Measurements from ENCODE around the gene CPNE6. TPM values are rescaled to one million over a fixed set of nuclear protein-coding genes. Genes with fewer than 3 reads are reported as not detected.

Gene CPNE6
- total RNA-seq, 1 experiment from 2014 or later = not detected

GRCh38 chr14:24115422-24116127, 44.2 kb downstream of the CPNE6 start:
- DNase-seq (ENCODE audit: low spot score) = no peak
- in situ Hi-C loops (cut with HindIII; ENCODE audit: low sequenced_read_pairs) = no loop called here

- no peak for DNase-seq (ENCODE audit: low spot score)
- in situ Hi-C loops (cut with HindIII; ENCODE audit: low sequenced_read_pairs) = no loop called here
These were observed 44.9 kb downstream of the CPNE6 start for GRCh38 chr14:24116128-24116814.

- in situ Hi-C loops (cut with HindIII; ENCODE audit: low sequenced_read_pairs) = no loop called here
- DNase-seq (ENCODE audit: low spot score) = no peak
These were observed 45.8 kb downstream of the CPNE6 start for GRCh38 chr14:24117179-24117578.

- no peak for DNase-seq (ENCODE audit: low spot score)
- in situ Hi-C loops (cut with HindIII; ENCODE audit: low sequenced_read_pairs) = no loop called here
These were observed 48.3 kb downstream of the CPNE6 start for GRCh38 chr14:24119691-24120090.

- DNase-seq (ENCODE audit: low spot score) = no peak
- in situ Hi-C loops (cut with HindIII; ENCODE audit: low sequenced_read_pairs) = no loop called here
These were observed 49.8 kb downstream of the CPNE6 start for GRCh38 chr14:24121210-24121609.

GRCh38 chr14:24122416-24122815, 51.1 kb downstream of the CPNE6 start:
- no peak for DNase-seq (ENCODE audit: low spot score)
- in situ Hi-C loops (cut with HindIII; ENCODE audit: low sequenced_read_pairs) = no loop called here

- DNase-seq (ENCODE audit: low spot score) = no peak
- in situ Hi-C loops (cut with HindIII; ENCODE audit: low sequenced_read_pairs) = no loop called here
These were observed 51.5 kb downstream of the CPNE6 start for GRCh38 chr14:24122898-24123297.

GRCh38 chr14:24123424-24124417, 52.4 kb downstream of the CPNE6 start:
- no peak for DNase-seq (ENCODE audit: low spot score)
- in situ Hi-C loops (cut with HindIII; ENCODE audit: low sequenced_read_pairs) = no loop called here

GRCh38 chr14:24126939-24127338, 55.6 kb downstream of the CPNE6 start:
- no peak for DNase-seq (ENCODE audit: low spot score)
- in situ Hi-C loops (cut with HindIII; ENCODE audit: low sequenced_read_pairs) = no loop called here

- DNase-seq (ENCODE audit: low spot score) = no peak
- in situ Hi-C loops (cut with HindIII; ENCODE audit: low sequenced_read_pairs) = no loop called here
These were observed 56.3 kb downstream of the CPNE6 start for GRCh38 chr14:24127673-24128072.

Other genes with a start within 250 kb of the CPNE6 start
- gene DHRS4, start 117.8 kb upstream of the CPNE6 start, total RNA-seq (2014; rRNA removed; shearing (Covaris generic)) = 46.2 and 62.7 TPM in 2 replicates
- 17.3 and 28.1 TPM in 2 replicates for gene DHRS4L2, start 82.6 kb upstream of the CPNE6 start, total RNA-seq (2014; rRNA removed; shearing (Covaris generic))
- gene CARMIL3, start 19.6 kb upstream of the CPNE6 start, total RNA-seq (2014; rRNA removed; shearing (Covaris generic)) = 0.74 and 1.6 TPM in 2 replicates
- 64.7 and 86.2 TPM in 2 replicates for gene PCK2, start 22.7 kb downstream of the CPNE6 start, total RNA-seq (2014; rRNA removed; shearing (Covaris generic))
- gene DCAF11, start 43.2 kb downstream of the CPNE6 start, total RNA-seq (2014; rRNA removed; shearing (Covaris generic)) = 93.8 and 125 TPM in 2 replicates
- 1.3 and 2.8 TPM in 2 replicates for gene NRL, start 43.4 kb downstream of the CPNE6 start, total RNA-seq (2014; rRNA removed; shearing (Covaris generic))
- 0.88 TPM in 1 of 2 replicates, not detected in the other for gene FITM1, start 59.1 kb downstream of the CPNE6 start, total RNA-seq (2014; rRNA removed; shearing (Covaris generic))
- 57.9 and 58.0 TPM in 2 replicates for gene PSME1, start 64.6 kb downstream of the CPNE6 start, total RNA-seq (2014; rRNA removed; shearing (Covaris generic))
- gene EMC9, start 70.0 kb downstream of the CPNE6 start, total RNA-seq (2014; rRNA removed; shearing (Covaris generic)) = 33.6 and 45.0 TPM in 2 replicates
- 162 and 168 TPM in 2 replicates for gene PSME2, start 75.0 kb downstream of the CPNE6 start, total RNA-seq (2014; rRNA removed; shearing (Covaris generic))
- gene RNF31, start 75.9 kb downstream of the CPNE6 start, total RNA-seq (2014; rRNA removed; shearing (Covaris generic)) = 51.9 and 89.7 TPM in 2 replicates
- 8.3 and 14.1 TPM in 2 replicates for gene IRF9, start 89.7 kb downstream of the CPNE6 start, total RNA-seq (2014; rRNA removed; shearing (Covaris generic))
- gene REC8, start 100.5 kb downstream of the CPNE6 start, total RNA-seq (2014; rRNA removed; shearing (Covaris generic)) = 0.31 TPM in 1 of 2 replicates, not detected in the other
- gene IPO4, start 117.3 kb downstream of the CPNE6 start, total RNA-seq (2014; rRNA removed; shearing (Covaris generic)) = 79.5 and 80.4 TPM in 2 replicates
- 26.6 and 50.0 TPM in 2 replicates for gene TM9SF1, start 123.9 kb downstream of the CPNE6 start, total RNA-seq (2014; rRNA removed; shearing (Covaris generic))
- gene TSSK4, start 134.1 kb downstream of the CPNE6 start, total RNA-seq (2014; rRNA removed; shearing (Covaris generic)) = not detected in 2 replicates
- gene CHMP4A, start 141.9 kb downstream of the CPNE6 start, total RNA-seq (2014; rRNA removed; shearing (Covaris generic)) = 30.8 and 40.4 TPM in 2 replicates
- 16.6 and 16.9 TPM in 2 replicates for gene MDP1, start 144.5 kb downstream of the CPNE6 start, total RNA-seq (2014; rRNA removed; shearing (Covaris generic))
- gene NEDD8, start 160.8 kb downstream of the CPNE6 start, total RNA-seq (2014; rRNA removed; shearing (Covaris generic)) = 168 and 186 TPM in 2 replicates
- 116 and 132 TPM in 2 replicates for gene GMPR2, start 161.4 kb downstream of the CPNE6 start, total RNA-seq (2014; rRNA removed; shearing (Covaris generic))
- 38.1 and 63.0 TPM in 2 replicates for gene TINF2, start 171.1 kb downstream of the CPNE6 start, total RNA-seq (2014; rRNA removed; shearing (Covaris generic))
- 0.10 TPM in 1 of 2 replicates, not detected in the other for gene TGM1, start 191.6 kb downstream of the CPNE6 start, total RNA-seq (2014; rRNA removed; shearing (Covaris generic))
- gene RABGGTA, start 200.0 kb downstream of the CPNE6 start, total RNA-seq (2014; rRNA removed; shearing (Covaris generic)) = 19.0 and 23.6 TPM in 2 replicates
- gene DHRS1, start 228.2 kb downstream of the CPNE6 start, total RNA-seq (2014; rRNA removed; shearing (Covaris generic)) = 3.8 and 11.4 TPM in 2 replicates
- gene NOP9, start 228.3 kb downstream of the CPNE6 start, total RNA-seq (2014; rRNA removed; shearing (Covaris generic)) = 28.7 and 28.9 TPM in 2 replicates
- 1.7 TPM in 1 of 2 replicates, not detected in the other for gene CIDEB, start 236.4 kb downstream of the CPNE6 start, total RNA-seq (2014; rRNA removed; shearing (Covaris generic))
- 1.8 and 5.4 TPM in 2 replicates for gene LTB4R2, start 238.6 kb downstream of the CPNE6 start, total RNA-seq (2014; rRNA removed; shearing (Covaris generic))
- 1.6 and 5.7 TPM in 2 replicates for gene LTB4R, start 239.9 kb downstream of the CPNE6 start, total RNA-seq (2014; rRNA removed; shearing (Covaris generic))

Measured in G401 (cell line).